ENCODE measurements around the gene INTS3.

GRCh38 chr1:153803470-153804056 is 75.7 kb downstream of the INTS3 start:
- TF ChIP-seq CTCF (IDR thresholded peaks at IDR 0.05) (no peak), POLR2AphosphoS5 (IDR thresholded peaks at IDR 0.05) (no peak), EP300 (IDR thresholded peaks at IDR 0.05) (no peak)

Data from suprapubic skin (tissue), 4 donors.